ENCODE results near the gene AGAP1.

AGAP1 gene

DNA sequence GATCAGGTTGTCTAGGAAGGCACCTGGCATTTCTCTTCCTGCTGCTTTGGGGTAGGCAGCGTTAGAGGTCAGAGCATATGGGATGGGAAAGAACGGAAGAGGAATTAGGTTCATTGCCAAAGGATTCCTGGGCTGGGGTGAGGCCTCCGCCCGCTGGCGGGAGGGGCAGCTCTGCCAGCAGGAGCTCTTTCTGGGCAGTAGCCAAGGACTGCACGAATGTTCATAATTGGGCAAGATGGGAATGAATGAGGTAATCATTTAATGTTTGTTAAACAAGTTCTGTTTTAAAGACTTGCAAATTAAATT is 253.9 kb downstream of the AGAP1 start:
- in situ Hi-C loops (cut with HindIII; ENCODE audit: low pct_ligation_motif_present, low sequenced_read_pairs), result no loop called here
- TF ChIP-seq, protein P1, sequence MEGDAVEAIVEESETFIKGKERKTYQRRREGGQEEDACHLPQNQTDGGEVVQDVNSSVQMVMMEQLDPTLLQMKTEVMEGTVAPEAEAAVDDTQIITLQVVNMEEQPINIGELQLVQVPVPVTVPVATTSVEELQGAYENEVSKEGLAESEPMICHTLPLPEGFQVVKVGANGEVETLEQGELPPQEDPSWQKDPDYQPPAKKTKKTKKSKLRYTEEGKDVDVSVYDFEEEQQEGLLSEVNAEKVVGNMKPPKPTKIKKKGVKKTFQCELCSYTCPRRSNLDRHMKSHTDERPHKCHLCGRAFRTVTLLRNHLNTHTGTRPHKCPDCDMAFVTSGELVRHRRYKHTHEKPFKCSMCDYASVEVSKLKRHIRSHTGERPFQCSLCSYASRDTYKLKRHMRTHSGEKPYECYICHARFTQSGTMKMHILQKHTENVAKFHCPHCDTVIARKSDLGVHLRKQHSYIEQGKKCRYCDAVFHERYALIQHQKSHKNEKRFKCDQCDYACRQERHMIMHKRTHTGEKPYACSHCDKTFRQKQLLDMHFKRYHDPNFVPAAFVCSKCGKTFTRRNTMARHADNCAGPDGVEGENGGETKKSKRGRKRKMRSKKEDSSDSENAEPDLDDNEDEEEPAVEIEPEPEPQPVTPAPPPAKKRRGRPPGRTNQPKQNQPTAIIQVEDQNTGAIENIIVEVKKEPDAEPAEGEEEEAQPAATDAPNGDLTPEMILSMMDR (IDR thresholded peaks at IDR 0.05; ENCODE audit: low read depth, low read length, missing control alignments), result no peak
- Histone ChIP-seq H3K27me3 (replicated peaks) (no peaks in the 10 kb centered on the region), H3K27ac (no peak overlapping the region), H3K4me3 (ENCODE audit: low read depth, low read length) (no peak overlapping the region), H3K36me3 (replicated peaks) (no peaks in the 10 kb centered on the region)
- DNase-seq, result no peak

DNA sequence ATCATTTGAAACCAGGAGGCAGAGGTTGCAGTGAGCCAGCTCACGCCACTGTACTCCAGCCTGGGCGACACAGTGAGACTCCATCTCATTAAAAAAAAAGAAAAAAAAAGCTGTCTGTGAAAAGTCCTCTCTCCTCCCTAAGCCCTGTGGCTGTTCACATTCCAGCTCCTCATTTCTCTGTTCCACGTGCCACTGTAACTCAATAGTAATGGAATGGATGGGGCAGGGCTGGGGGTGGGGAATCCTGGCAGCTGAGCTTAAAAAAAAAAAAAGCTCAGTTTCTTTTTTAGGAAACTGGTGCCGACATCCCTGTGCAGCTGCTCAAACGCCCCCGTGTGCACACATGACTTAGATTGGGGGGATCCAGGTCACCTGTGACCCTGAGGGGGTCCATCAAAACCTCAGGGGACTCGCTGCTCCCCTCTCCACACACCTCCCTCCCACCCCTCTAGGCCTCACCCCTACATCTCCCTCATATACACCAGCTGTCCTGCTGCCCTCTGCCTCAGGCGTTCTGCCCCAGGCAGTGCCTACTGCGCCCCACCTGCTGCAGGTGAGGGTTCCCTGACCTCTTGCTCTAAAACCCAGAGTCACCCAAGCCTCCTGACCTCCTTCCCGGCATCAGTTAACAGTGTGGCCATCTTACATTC is 255.4 kb downstream of the AGAP1 start:
- in situ Hi-C loops (cut with HindIII; ENCODE audit: low pct_ligation_motif_present, low sequenced_read_pairs), result no loop called here
- Histone ChIP-seq H3K27me3 (replicated peaks) (no peaks in the 10 kb centered on the region), H3K36me3 (replicated peaks) (no peaks in the 10 kb centered on the region), H3K27ac (no peak overlapping the region), H3K4me3 (ENCODE audit: low read depth, low read length) (no peak overlapping the region)
- peak; percentile 22 for DNase-seq
- TF ChIP-seq, protein P1 (IDR thresholded peaks at IDR 0.05; ENCODE audit: low read depth, low read length, missing control alignments), result no peak

DNA sequence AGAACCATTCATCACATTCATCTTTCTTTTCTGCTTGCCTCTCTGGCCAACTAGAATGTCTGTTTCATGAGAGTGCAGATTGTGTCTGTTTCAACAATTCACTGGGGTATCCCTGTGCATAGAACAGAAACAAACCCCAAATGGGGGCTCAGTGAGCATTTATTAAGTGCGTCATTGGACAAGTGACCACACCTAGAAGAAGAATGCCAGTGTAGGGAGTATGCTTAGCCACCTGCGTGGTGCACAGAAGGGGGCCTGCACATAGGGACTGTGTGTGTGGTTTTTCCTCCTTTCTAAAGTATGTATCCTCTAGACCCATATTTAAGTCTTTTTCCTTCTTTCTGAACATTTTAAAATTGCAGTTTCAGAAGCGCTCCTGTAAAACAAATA is 255.9 kb downstream of the AGAP1 start:
- TF ChIP-seq, protein P1 (IDR thresholded peaks at IDR 0.05; ENCODE audit: low read depth, low read length, missing control alignments), result no peak

DNA sequence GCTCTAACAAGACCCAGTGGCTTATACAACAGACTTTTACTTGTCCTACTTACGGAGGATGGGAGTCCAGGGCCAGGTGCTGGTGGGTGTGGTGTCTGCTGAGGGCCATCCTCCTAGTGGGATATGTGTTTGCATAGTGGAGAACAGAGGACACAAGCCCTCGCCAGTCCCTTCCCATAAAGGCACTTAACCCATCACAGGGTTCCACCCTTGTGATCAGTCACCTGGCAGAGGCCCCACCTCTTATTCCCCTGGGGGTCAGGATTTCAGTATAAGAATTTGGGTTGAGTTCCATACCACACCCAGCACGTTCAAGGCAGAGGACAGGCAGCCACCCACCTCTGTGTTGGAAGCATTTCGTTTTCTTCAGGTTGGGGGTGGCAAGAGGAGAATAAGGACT is 259.0 kb downstream of the AGAP1 start:
- TF ChIP-seq, protein P1 (IDR thresholded peaks at IDR 0.05; ENCODE audit: low read depth, low read length, missing control alignments), result no peak
- in situ Hi-C loops (cut with HindIII; ENCODE audit: low pct_ligation_motif_present, low sequenced_read_pairs), result no loop called here
- no peak for DNase-seq
- H3K4me3 ChIP-seq (ENCODE audit: low read depth, low read length), result no peak overlapping the region
- H3K27ac ChIP-seq, result no peak overlapping the region
- H3K27me3 ChIP-seq (replicated peaks), result no peaks in the 10 kb centered on the region
- H3K36me3 ChIP-seq (replicated peaks), result no peaks in the 10 kb centered on the region

More for the DNA sequence above, 255.9 kb downstream of the AGAP1 start:
- Histone ChIP-seq H3K27me3 (replicated peaks) (no peaks in the 10 kb centered on the region), H3K4me3 (ENCODE audit: low read depth, low read length) (no peak overlapping the region), H3K36me3 (replicated peaks) (no peaks in the 10 kb centered on the region), H3K27ac (no peak overlapping the region)
- in situ Hi-C loops (cut with HindIII; ENCODE audit: low pct_ligation_motif_present, low sequenced_read_pairs), result no loop called here
- DNase-seq, result no peak

DNA sequence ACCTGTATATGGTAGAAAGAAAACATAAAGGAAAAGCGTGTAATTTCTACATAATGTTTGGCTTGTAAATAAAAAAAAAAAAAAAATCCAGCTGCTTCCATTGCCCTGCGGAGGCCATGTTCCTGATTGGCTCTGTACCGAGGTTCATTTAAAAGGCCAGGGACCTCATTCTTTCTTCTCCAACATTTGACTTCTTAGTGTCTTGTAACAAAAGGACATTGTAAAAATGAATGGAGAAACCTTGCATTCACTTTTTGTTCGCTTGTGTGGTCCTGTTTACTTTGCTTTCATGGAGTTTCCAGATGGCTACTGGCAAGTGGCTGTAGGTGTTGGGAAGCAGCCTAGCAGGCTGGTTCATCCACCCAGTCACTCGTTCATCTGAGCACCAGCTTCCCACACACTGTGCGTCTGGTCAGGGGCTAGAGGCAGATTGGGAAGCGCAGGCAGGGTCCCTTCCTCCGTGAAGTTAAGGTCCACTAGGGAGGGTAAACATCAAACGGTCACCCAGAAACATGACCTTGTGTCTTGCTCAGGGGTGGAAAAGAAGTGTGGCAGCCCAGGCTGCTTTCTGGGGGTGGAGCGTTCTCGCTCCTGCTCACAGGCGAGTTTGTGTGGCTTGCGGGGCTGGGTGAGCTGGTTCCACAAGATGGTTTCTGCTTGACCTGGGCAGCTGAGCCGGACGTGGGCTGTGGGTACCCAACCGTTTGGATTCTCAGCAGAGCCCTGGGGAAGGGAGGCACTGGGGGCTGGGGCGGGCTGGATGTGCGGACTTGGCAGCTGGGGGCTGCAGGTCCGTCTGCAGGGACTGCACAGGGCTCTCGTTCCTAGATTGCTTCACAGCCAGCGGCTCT is 260.7 kb downstream of the AGAP1 start:
- TF ChIP-seq, protein P1 (IDR thresholded peaks at IDR 0.05; ENCODE audit: low read depth, low read length, missing control alignments), result no peak
- in situ Hi-C loops (cut with HindIII; ENCODE audit: low pct_ligation_motif_present, low sequenced_read_pairs), result no loop called here
- H3K36me3 ChIP-seq (replicated peaks), result no peaks in the 10 kb centered on the region

More for the DNA sequence above, 260.7 kb downstream of the AGAP1 start:
- DNase-seq, result no peak
- H3K27ac ChIP-seq, result no peak overlapping the region
- no peak overlapping the region for H3K4me3 ChIP-seq (ENCODE audit: low read depth, low read length)
- no peaks in the 10 kb centered on the region for H3K27me3 ChIP-seq (replicated peaks)

Data from brain microvascular endothelial cell (primary cell).